Hematopoietic multipotent progenitor cell treated with erythropoietin and hydrocortisone succinate and interleukin-3 and kit ligand, for 6 days (in vitro differentiated cells): ENCODE data around the gene RELT.

ENCODE experiments used
- DNase-seq: peaks from one replicate; pipeline ENCODE4 v3.0.0-alpha.2; 2015

Gene RELT

GRCh38 chr11:73439002-73439843 is 63.0 kb downstream of the RELT start:
- DNase-seq, result no peak

- no peak for DNase-seq
Observed at GRCh38 chr11:73445980-73446379, 69.8 kb downstream of the RELT start.

GRCh38 chr11:73446766-73447165 is 70.6 kb downstream of the RELT start:
- DNase-seq, result no peak
